ENCODE results near the gene DIP2A.

Gene DIP2A

DNA sequence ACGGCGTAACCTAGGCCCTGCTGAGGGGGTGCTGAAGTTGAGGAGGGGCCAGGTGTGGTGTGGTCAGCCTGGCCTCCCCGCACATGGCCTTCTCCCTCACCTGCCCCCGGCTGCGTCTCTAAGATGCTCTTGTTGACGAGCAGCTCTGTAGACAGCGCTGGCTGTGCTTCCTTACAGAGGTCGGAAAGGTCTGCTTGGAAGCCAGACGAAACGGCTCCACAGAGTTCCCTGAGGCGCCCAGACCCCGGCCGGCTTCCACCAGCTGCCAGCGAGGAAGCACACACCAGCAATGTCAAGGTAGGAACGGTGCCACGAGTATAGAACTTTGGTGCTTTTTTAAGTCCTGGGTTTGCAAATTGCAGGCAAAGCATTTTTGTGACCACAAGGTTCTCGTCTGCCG, 18.8 kb upstream of the DIP2A start:
- no peak overlapping the region for H3K27ac ChIP-seq (ENCODE audit: low read length)
- no peaks in the 10 kb centered on the region for H4K20me1 ChIP-seq (ENCODE audit: insufficient read depth, low read length)
- no peaks in the 10 kb centered on the region for H3K9me3 ChIP-seq (ENCODE audit: insufficient read depth, low read length)
- H3K9ac ChIP-seq (ENCODE audit: low read length) = no peak overlapping the region
- no peak overlapping the region for H3K4me2 ChIP-seq (ENCODE audit: low read length)
- no peak overlapping the region for H3K4me3 ChIP-seq (ENCODE audit: low read length)
- H3K36me3 ChIP-seq (replicated peaks; ENCODE audit: low read depth, low read length) = peaks cover 11% of the 10 kb centered on the region
- H3K27me3 ChIP-seq (ENCODE audit: low read depth, low read length) = no peaks in the 10 kb centered on the region
- TF ChIP-seq, protein P1, sequence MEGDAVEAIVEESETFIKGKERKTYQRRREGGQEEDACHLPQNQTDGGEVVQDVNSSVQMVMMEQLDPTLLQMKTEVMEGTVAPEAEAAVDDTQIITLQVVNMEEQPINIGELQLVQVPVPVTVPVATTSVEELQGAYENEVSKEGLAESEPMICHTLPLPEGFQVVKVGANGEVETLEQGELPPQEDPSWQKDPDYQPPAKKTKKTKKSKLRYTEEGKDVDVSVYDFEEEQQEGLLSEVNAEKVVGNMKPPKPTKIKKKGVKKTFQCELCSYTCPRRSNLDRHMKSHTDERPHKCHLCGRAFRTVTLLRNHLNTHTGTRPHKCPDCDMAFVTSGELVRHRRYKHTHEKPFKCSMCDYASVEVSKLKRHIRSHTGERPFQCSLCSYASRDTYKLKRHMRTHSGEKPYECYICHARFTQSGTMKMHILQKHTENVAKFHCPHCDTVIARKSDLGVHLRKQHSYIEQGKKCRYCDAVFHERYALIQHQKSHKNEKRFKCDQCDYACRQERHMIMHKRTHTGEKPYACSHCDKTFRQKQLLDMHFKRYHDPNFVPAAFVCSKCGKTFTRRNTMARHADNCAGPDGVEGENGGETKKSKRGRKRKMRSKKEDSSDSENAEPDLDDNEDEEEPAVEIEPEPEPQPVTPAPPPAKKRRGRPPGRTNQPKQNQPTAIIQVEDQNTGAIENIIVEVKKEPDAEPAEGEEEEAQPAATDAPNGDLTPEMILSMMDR (IDR thresholded peaks at IDR 0.05; ENCODE audit: low read depth, low read length) = no peak
- TF ChIP-seq EZH2phosphoT487 (IDR thresholded peaks at IDR 0.05; ENCODE audit: low read depth) = no peak
- H3K4me1 ChIP-seq (ENCODE audit: low read length) = no peaks in the 10 kb centered on the region
- no peaks in the 10 kb centered on the region for H3K79me2 ChIP-seq (ENCODE audit: low read length)
- H2AFZ ChIP-seq (ENCODE audit: low read depth, low read length) = no peak overlapping the region

DNA sequence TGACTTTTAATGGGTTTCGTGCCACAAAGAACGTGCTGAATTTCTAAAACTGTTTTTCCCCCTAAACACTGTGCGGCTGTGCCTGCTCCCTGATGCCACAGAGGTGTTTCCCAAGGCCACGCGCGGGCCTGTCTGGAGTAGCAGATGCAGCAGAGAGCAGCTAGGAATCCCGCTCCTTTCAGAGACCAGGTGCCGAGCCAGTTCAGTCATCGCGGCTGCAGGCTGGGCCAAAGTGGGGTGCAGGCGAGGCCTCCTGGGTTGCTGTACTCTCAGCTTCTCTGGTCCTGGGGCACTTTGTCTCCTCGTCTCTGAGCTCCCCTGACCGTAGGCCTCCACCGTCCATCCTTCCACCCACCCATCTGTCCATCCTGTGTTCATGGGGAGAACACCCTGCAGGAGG, 17.4 kb upstream of the DIP2A start:
- Histone ChIP-seq H3K27ac (ENCODE audit: low read length) (no peak overlapping the region), H4K20me1 (ENCODE audit: insufficient read depth, low read length) (no peaks in the 10 kb centered on the region), H3K9ac (ENCODE audit: low read length) (no peak overlapping the region), H3K4me1 (ENCODE audit: low read length) (no peaks in the 10 kb centered on the region), H3K27me3 (ENCODE audit: low read depth, low read length) (no peaks in the 10 kb centered on the region), H3K4me3 (ENCODE audit: low read length) (no peak overlapping the region), H3K79me2 (ENCODE audit: low read length) (no peaks in the 10 kb centered on the region), H3K36me3 (replicated peaks; ENCODE audit: low read depth, low read length) (peaks cover 15% of the 10 kb centered on the region), H3K9me3 (ENCODE audit: insufficient read depth, low read length) (no peaks in the 10 kb centered on the region), H3K4me2 (ENCODE audit: low read length) (no peak overlapping the region), H2AFZ (ENCODE audit: low read depth, low read length) (no peak overlapping the region)
- TF ChIP-seq EZH2phosphoT487 (IDR thresholded peaks at IDR 0.05; ENCODE audit: low read depth) = no peak
- TF ChIP-seq, protein P1 (IDR thresholded peaks at IDR 0.05; ENCODE audit: low read depth, low read length) = no peak

DNA sequence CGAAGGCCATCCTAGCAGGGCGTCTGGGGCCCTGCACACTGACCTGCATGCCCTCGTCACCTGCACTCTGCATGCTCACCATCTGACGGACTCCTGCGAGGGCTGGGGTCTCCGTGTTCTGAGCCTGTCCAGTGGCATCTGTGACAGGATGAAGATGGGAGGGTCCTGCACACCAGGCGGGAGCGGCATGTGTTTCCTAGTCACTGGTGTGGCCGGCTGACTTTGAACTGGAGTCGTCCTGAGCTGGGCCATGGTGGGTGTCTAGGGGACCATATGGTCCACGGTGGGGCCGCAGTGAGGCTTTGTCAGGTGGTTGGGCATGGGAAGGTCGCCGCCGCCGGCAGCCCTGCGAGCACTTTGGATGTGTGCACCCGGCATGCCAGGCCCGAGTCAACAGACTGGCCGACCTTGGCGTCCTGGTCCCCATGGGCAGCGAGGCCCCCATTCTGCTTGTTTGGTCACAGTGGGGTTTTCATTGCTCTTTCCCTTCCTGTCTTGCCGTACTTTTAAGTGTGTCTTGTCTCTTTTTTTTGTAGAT, 16.7 kb upstream of the DIP2A start:
- H3K4me1 ChIP-seq (ENCODE audit: low read length) = no peaks in the 10 kb centered on the region
- H2AFZ ChIP-seq (ENCODE audit: low read depth, low read length) = no peak overlapping the region
- TF ChIP-seq, protein P1 (IDR thresholded peaks at IDR 0.05; ENCODE audit: low read depth, low read length) = no peak
- TF ChIP-seq EZH2phosphoT487 (IDR thresholded peaks at IDR 0.05; ENCODE audit: low read depth) = no peak
- peaks cover 19% of the 10 kb centered on the region for H3K36me3 ChIP-seq (replicated peaks; ENCODE audit: low read depth, low read length)
- H3K4me3 ChIP-seq (ENCODE audit: low read length) = no peak overlapping the region
- no peaks in the 10 kb centered on the region for H4K20me1 ChIP-seq (ENCODE audit: insufficient read depth, low read length)
- no peaks in the 10 kb centered on the region for H3K9me3 ChIP-seq (ENCODE audit: insufficient read depth, low read length)
- no peaks in the 10 kb centered on the region for H3K79me2 ChIP-seq (ENCODE audit: low read length)
- no peaks in the 10 kb centered on the region for H3K27me3 ChIP-seq (ENCODE audit: low read depth, low read length)
- H3K9ac ChIP-seq (ENCODE audit: low read length) = no peak overlapping the region
- H3K4me2 ChIP-seq (ENCODE audit: low read length) = no peak overlapping the region
- H3K27ac ChIP-seq (ENCODE audit: low read length) = no peak overlapping the region

DNA sequence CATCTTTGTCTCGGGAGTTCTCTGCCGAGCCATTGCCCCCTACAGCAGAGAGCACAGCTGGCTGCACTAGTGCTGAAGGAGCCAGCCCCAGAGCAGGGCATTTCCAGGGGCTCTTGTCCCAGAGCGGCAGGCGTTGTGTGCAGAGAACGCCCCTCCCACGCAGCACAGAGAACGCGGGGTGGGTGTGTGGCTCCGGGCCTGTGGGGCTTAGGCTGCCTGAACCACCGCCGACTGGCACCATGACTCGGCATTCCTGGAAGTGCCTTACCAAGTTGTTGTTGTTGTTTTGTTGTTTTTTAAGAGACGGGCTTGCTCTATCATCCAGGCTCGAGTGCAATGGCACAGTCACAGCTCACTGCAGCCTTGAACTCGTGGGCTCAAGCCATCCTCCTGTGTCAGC, 15.8 kb upstream of the DIP2A start:
- Histone ChIP-seq H3K4me1 (ENCODE audit: low read length) (no peaks in the 10 kb centered on the region), H3K9ac (ENCODE audit: low read length) (no peak overlapping the region), H3K27ac (ENCODE audit: low read length) (no peak overlapping the region), H3K36me3 (replicated peaks; ENCODE audit: low read depth, low read length) (peaks cover 15% of the 10 kb centered on the region), H3K27me3 (ENCODE audit: low read depth, low read length) (no peaks in the 10 kb centered on the region), H3K4me2 (ENCODE audit: low read length) (no peak overlapping the region), H4K20me1 (ENCODE audit: insufficient read depth, low read length) (no peaks in the 10 kb centered on the region), H3K4me3 (ENCODE audit: low read length) (no peak overlapping the region), H3K9me3 (ENCODE audit: insufficient read depth, low read length) (no peaks in the 10 kb centered on the region), H3K79me2 (ENCODE audit: low read length) (no peaks in the 10 kb centered on the region), H2AFZ (ENCODE audit: low read depth, low read length) (no peak overlapping the region)
- TF ChIP-seq EZH2phosphoT487 (IDR thresholded peaks at IDR 0.05; ENCODE audit: low read depth) = no peak
- TF ChIP-seq, protein P1 (IDR thresholded peaks at IDR 0.05; ENCODE audit: low read depth, low read length) = no peak

Data from OCI-LY3 (cell line).